ENCODE data around the gene ART4. TPM values are rescaled to one million over a fixed set of nuclear protein-coding genes. Genes with fewer than 3 reads are reported as not detected.

The ART4 gene
- total and polyA plus RNA-seq, 2 donors (not counting 3 experiments of a cell fraction or from before 2014, with no cell fraction given) = 12.5 to 54.7 TPM

DNA sequence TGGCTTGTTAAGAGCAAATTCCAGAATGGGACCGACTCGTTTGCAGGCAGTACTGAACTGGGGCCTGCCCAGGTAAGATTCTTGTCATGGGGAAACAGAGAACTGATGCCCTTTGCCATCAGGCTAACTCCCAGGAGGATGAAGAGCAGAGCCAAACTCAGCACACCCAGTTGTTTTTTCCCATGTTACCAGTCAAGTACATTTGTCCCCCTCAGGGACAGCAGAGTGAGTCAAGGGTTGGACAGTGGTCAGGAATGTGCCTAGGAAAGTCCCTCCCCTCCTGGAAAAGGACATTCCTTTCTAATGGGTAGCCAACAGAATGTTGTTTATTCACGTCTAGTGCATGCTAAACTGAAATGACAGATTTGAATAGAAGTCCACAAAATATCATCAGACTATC lies 1.6 kb downstream of the ART4 start:
- peak; percentile 93 for DNase-seq (ENCODE audit: low read depth, low spot score)
- Histone ChIP-seq H3K79me2 (ENCODE audit: control insufficient read depth, insufficient read depth, low read length) (peaks cover 18% of the 10 kb centered on the region), H3K9ac (replicated peaks; ENCODE audit: extremely low read depth, insufficient read depth, low read length) (peak overlapping the region; percentile 86), H3K4me1 (ENCODE audit: control insufficient read depth, extremely low read depth, insufficient read depth, low read length) (peaks cover 61% of the 10 kb centered on the region), H3K9me3 (replicated peaks; ENCODE audit: control insufficient read depth, insufficient read depth, low read length) (no peaks in the 10 kb centered on the region), H3K36me3 (ENCODE audit: control insufficient read depth in 2 of 2, extremely low read depth in 1 of 2, insufficient read depth in 2 of 2, low read length in 2 of 2) (peaks cover 0 to 6% of the 10 kb centered on the region in 2 experiments), H2AFZ (ENCODE audit: low read depth, low read length) (no peak overlapping the region), H3K9me1 (replicated peaks; ENCODE audit: control insufficient read depth, extremely low read depth, insufficient read depth, low read length) (no peaks in the 10 kb centered on the region), H4K20me1 (replicated peaks; ENCODE audit: control insufficient read depth, extremely low read depth, insufficient read depth, low read length) (no peaks in the 10 kb centered on the region), H3K27me3 (ENCODE audit: control insufficient read depth in 2 of 2, insufficient read depth in 2 of 2, low read length in 2 of 2) (no peaks in the 10 kb centered on the region), H3K4me3 (replicated peaks in 1 of 3; ENCODE audit: insufficient read depth in 1 of 3, low read depth in 1 of 3, low read length in 3 of 3) (peak overlapping the region; percentile 22 to 85 (median 49)), H3K27ac (ENCODE audit: insufficient read depth, low read depth, low read length) (peak overlapping the region; percentile 60), H3K4me2 (ENCODE audit: insufficient read depth, low read length) (peak overlapping the region; percentile 98)
- TF ChIP-seq POLR2AphosphoS5 (IDR thresholded peaks at IDR 0.05; ENCODE audit: insufficient read depth, low read depth, low read length) = peak; percentile 43
- TF ChIP-seq POLR2A (IDR thresholded peaks at IDR 0.05; ENCODE audit: low read depth, low read length) = peak; percentile 8
- no peak for TF ChIP-seq EZH2 (IDR thresholded peaks at IDR 0.05; ENCODE audit: borderline replicate concordance, low read depth, low read length, severe bottlenecking)
- TF ChIP-seq, protein P1, sequence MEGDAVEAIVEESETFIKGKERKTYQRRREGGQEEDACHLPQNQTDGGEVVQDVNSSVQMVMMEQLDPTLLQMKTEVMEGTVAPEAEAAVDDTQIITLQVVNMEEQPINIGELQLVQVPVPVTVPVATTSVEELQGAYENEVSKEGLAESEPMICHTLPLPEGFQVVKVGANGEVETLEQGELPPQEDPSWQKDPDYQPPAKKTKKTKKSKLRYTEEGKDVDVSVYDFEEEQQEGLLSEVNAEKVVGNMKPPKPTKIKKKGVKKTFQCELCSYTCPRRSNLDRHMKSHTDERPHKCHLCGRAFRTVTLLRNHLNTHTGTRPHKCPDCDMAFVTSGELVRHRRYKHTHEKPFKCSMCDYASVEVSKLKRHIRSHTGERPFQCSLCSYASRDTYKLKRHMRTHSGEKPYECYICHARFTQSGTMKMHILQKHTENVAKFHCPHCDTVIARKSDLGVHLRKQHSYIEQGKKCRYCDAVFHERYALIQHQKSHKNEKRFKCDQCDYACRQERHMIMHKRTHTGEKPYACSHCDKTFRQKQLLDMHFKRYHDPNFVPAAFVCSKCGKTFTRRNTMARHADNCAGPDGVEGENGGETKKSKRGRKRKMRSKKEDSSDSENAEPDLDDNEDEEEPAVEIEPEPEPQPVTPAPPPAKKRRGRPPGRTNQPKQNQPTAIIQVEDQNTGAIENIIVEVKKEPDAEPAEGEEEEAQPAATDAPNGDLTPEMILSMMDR (IDR thresholded peaks at IDR 0.05; ENCODE audit: extremely low read depth in 1 of 2, insufficient read depth in 1 of 2, low read depth in 1 of 2, low read length in 2 of 2) = no peak
- TF ChIP-seq FOS (IDR thresholded peaks at IDR 0.05; ENCODE audit: borderline replicate concordance, insufficient read depth, low read length) = peak; percentile 32
- peak; percentile 54 for TF ChIP-seq JUN (IDR thresholded peaks at IDR 0.05; ENCODE audit: borderline replicate concordance, insufficient read depth, insufficient read length, low read depth)
- TF ChIP-seq MYC (IDR thresholded peaks at IDR 0.05; ENCODE audit: low read depth, low read length) = no peak
- TF ChIP-seq, protein P2, sequence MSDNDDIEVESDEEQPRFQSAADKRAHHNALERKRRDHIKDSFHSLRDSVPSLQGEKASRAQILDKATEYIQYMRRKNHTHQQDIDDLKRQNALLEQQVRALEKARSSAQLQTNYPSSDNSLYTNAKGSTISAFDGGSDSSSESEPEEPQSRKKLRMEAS (IDR thresholded peaks at IDR 0.05; ENCODE audit: insufficient read depth, insufficient read length) = no peak
- TF ChIP-seq GATA2 (IDR thresholded peaks at IDR 0.05; ENCODE audit: insufficient read depth, insufficient read length, low read depth, low read length) = no peak
- dilution Hi-C loops (cut with MboI; ENCODE audit: extremely low pct_ligation_motif_present, low sequenced_read_pairs) = no loop called here
- peak; percentile 42 for FAIRE-seq
- ChIA-PET CTCF (interaction anchor here (0.7 to 3.1 kb wide), 4 partner anchors 31 to 154 kb away, joined by 3 to 17 read pairs (median 8); partner anchors contain the start of gene MGP), POLR2A (no interaction called here)
- BruUV-seq (replicated peaks) = no TSS peak
- intact Hi-C loops (cut with micrococcal nuclease) = no loop called here
